ENCODE results near the gene PRM1. TPM values are rescaled to one million over a fixed set of nuclear protein-coding genes. Genes with fewer than 3 reads are reported as not detected.

The PRM1 gene
- total and polyA plus RNA-seq, 2 of the 13 experiments (the other 11 are each of a cell fraction or from before 2014, with no cell fraction given) = not detected

DNA sequence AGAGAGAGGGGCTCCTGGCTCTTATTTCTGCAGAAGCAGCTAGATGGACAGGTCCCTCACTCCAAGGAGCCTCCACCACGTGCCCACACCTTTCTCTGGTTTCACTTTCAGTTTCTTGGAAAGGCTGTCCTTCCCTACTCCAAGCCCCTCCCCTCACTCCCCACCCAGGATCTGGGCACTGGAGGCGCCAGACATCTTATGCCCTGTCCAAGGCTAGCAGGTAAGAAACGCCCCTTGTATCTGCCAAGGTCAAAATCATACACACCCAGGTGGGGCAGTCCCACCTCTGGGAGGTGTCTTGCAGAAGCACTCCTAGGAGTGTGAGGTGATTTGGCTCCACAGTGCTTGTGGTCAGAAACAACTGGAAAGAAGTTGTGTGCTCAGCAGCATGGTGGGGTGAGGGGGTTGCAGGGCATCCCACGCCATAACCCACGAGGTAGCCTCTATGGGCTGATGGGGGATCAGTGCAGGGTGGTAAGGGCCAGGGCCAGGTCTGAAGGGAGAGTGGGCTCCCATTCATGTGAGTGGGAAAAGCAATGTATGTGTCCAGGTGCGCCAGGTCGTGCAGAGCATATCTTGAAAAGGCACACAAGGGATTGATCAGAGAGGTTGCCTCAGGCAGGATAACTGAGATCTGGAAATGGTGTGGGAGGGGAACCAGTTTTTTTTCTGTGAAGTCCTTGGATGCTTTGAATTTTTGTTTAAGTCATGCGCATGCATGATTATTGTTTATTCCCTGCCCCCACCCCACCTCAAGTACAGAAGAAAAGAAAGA, 31.8 kb upstream of the PRM1 start (continued):
- TF ChIP-seq, protein P1, sequence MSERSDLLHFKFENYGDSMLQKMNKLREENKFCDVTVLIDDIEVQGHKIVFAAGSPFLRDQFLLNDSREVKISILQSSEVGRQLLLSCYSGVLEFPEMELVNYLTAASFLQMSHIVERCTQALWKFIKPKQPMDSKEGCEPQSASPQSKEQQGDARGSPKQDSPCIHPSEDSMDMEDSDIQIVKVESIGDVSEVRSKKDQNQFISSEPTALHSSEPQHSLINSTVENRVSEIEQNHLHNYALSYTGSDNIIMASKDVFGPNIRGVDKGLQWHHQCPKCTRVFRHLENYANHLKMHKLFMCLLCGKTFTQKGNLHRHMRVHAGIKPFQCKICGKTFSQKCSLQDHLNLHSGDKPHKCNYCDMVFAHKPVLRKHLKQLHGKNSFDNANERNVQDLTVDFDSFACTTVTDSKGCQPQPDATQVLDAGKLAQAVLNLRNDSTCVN (CRISPR knock-in tag; IDR thresholded peaks at IDR 0.05; ENCODE audit: borderline replicate concordance) = no peak
- TF ChIP-seq, protein P2, sequence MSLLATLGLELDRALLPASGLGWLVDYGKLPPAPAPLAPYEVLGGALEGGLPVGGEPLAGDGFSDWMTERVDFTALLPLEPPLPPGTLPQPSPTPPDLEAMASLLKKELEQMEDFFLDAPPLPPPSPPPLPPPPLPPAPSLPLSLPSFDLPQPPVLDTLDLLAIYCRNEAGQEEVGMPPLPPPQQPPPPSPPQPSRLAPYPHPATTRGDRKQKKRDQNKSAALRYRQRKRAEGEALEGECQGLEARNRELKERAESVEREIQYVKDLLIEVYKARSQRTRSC (CRISPR knock-in tag; IDR thresholded peaks at IDR 0.05; ENCODE audit: low read depth) = no peak
- TF ChIP-seq SIX1 (CRISPR knock-in tag; IDR thresholded peaks at IDR 0.05; ENCODE audit: borderline replicate concordance) (no peak), STAT5B (CRISPR knock-in tag; IDR thresholded peaks at IDR 0.05) (0 out of 2 replicates have a peak, but pooled peaks have one; percentile 19), ZNF552 (CRISPR knock-in tag; IDR thresholded peaks at IDR 0.05; ENCODE audit: borderline replicate concordance) (0 out of 2 replicates have a peak, but pooled peaks have one; percentile 46), SRSF1 (optimal IDR thresholded peaks at IDR 0.05; ENCODE audit: low read depth, low read length) (peak; percentile 30), HDAC6 (IDR thresholded peaks at IDR 0.05; ENCODE audit: low read depth, low read length) (no peak), ZNF326 (CRISPR knock-in tag; IDR thresholded peaks at IDR 0.05; ENCODE audit: borderline replicate concordance) (no peak), ZBTB21 (CRISPR knock-in tag; IDR thresholded peaks at IDR 0.05) (no peak), PHF21A (CRISPR knock-in tag; IDR thresholded peaks at IDR 0.05) (no peak), ZNF792 (CRISPR knock-in tag; IDR thresholded peaks at IDR 0.05) (0 out of 2 replicates have a peak, but pooled peaks have one; percentile 25), GTF2F1 (IDR thresholded peaks at IDR 0.05; ENCODE audit: low read length) (no peak), KAT2B (IDR thresholded peaks at IDR 0.05; ENCODE audit: borderline replicate concordance, low read depth, low read length) (no peak), REPIN1 (CRISPR knock-in tag; IDR thresholded peaks at IDR 0.05; ENCODE audit: borderline replicate concordance, low read depth) (no peak; the same call in 1 of the 2 replicates), SALL1 (CRISPR knock-in tag; IDR thresholded peaks at IDR 0.05) (peak; percentile 74), ARID2 (CRISPR knock-in tag; IDR thresholded peaks at IDR 0.05; ENCODE audit: borderline replicate concordance) (no peak), ZFP36L2 (CRISPR knock-in tag; IDR thresholded peaks at IDR 0.05) (no peak), NFRKB (IDR thresholded peaks at IDR 0.05) (no peak), TRIM24 (CRISPR knock-in tag; IDR thresholded peaks at IDR 0.05) (no peak), TOPORS (CRISPR knock-in tag; IDR thresholded peaks at IDR 0.05) (no peak), ZNF124 (CRISPR knock-in tag; IDR thresholded peaks at IDR 0.05) (0 out of 2 replicates have a peak, but pooled peaks have one; percentile 27), ZNF83 (CRISPR knock-in tag; IDR thresholded peaks at IDR 0.05; ENCODE audit: borderline replicate concordance) (no peak), NCOA5 (CRISPR knock-in tag; IDR thresholded peaks at IDR 0.05) (no peak), NBN (conservative IDR thresholded peaks at IDR 0.05) (no peak), ZNF30 (CRISPR knock-in tag; IDR thresholded peaks at IDR 0.05) (0 out of 2 replicates have a peak, but pooled peaks have one; percentile 53), ZNF451 (CRISPR knock-in tag; IDR thresholded peaks at IDR 0.05) (no peak)
- TF ChIP-seq, protein P3, sequence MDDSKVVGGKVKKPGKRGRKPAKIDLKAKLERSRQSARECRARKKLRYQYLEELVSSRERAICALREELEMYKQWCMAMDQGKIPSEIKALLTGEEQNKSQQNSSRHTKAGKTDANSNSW (CRISPR knock-in tag; IDR thresholded peaks at IDR 0.05; ENCODE audit: borderline replicate concordance) = 0 out of 2 replicates have a peak, but pooled peaks have one; percentile 64
- TF ChIP-seq, protein P4, sequence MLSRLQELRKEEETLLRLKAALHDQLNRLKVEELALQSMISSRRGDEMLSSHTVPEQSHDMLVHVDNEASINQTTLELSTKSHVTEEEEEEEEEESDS (CRISPR knock-in tag; IDR thresholded peaks at IDR 0.05; ENCODE audit: borderline replicate concordance) = no peak
- TF ChIP-seq, protein P5, sequence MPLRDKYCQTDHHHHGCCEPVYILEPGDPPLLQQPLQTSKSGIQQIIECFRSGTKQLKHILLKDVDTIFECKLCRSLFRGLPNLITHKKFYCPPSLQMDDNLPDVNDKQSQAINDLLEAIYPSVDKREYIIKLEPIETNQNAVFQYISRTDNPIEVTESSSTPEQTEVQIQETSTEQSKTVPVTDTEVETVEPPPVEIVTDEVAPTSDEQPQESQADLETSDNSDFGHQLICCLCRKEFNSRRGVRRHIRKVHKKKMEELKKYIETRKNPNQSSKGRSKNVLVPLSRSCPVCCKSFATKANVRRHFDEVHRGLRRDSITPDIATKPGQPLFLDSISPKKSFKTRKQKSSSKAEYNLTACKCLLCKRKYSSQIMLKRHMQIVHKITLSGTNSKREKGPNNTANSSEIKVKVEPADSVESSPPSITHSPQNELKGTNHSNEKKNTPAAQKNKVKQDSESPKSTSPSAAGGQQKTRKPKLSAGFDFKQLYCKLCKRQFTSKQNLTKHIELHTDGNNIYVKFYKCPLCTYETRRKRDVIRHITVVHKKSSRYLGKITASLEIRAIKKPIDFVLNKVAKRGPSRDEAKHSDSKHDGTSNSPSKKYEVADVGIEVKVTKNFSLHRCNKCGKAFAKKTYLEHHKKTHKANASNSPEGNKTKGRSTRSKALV (CRISPR knock-in tag; IDR thresholded peaks at IDR 0.05) = no peak
